Nucleus accumbens (tissue), 56 donors: ENCODE data around the gene HIF3A.
"Not testable (repeated sequence)": the region's sequence is repeated elsewhere in the genome, so short reads cannot be mapped to it uniquely, and the experiment has no call there.

Source experiments
- DNase-seq, 56 donors: peaks; one replicate each; lab custom pipeline; 2025; lab: John Stamatoyannopoulos, UW

Gene HIF3A

GRCh38 chr19:46353730-46354528 is 57.1 kb downstream of the HIF3A start:
- no peak for DNase-seq

- no peak for DNase-seq
Observed at GRCh38 chr19:46355234-46356148, 58.6 kb downstream of the HIF3A start.

- DNase-seq = no peak
Observed at GRCh38 chr19:46356149-46357055, 59.6 kb downstream of the HIF3A start.

- no peak for DNase-seq
Observed at GRCh38 chr19:46357846-46358583, 61.2 kb downstream of the HIF3A start.

GRCh38 chr19:46361915-46362314 is 65.1 kb downstream of the HIF3A start:
- no peak for DNase-seq

- DNase-seq = no peak
Observed at GRCh38 chr19:46364359-46364758, 67.5 kb downstream of the HIF3A start.

GRCh38 chr19:46365561-46365960 is 68.7 kb downstream of the HIF3A start:
- DNase-seq = no peak

GRCh38 chr19:46366620-46367292 is 69.9 kb downstream of the HIF3A start:
- DNase-seq = no peak

- no peak for DNase-seq
Observed at GRCh38 chr19:46367426-46367825, 70.6 kb downstream of the HIF3A start.

- DNase-seq = no peak
Observed at GRCh38 chr19:46368116-46368515, 71.3 kb downstream of the HIF3A start.

GRCh38 chr19:46369817-46370216 is 73.0 kb downstream of the HIF3A start:
- DNase-seq = no peak

- DNase-seq = no peak
Observed at GRCh38 chr19:46371371-46371901, 74.6 kb downstream of the HIF3A start.

GRCh38 chr19:46372901-46373490 is 76.2 kb downstream of the HIF3A start:
- peak in 2 of 56 donors; percentile 10 to 16 for DNase-seq

GRCh38 chr19:46373491-46374359 is 76.9 kb downstream of the HIF3A start:
- DNase-seq = peak in 19 of 56 donors; percentile 5 to 60 (median 28)

- no peak for DNase-seq
Observed at GRCh38 chr19:46374536-46375475, 78.0 kb downstream of the HIF3A start.

- DNase-seq = not testable (repeated sequence)
Observed at GRCh38 chr19:46375476-46376067, 78.7 kb downstream of the HIF3A start.
